Left kidney (tissue), 2 donors: Measurements from ENCODE around the gene CCDC18. TPM values are rescaled to one million over a fixed set of nuclear protein-coding genes. Genes with fewer than 3 reads are reported as not detected.
"Not testable (repeated sequence)": the region's sequence is repeated elsewhere in the genome, so short reads cannot be mapped to it uniquely, and the experiment has no call there.

ENCODE experiments used
- DNase-seq: peaks from one replicate; pipeline ENCODE4 v3.0.0-alpha.2; 2013
- polyA plus RNA-seq: library from polyadenylated mRNA; unstranded; fragments of 120-200 nt; gene quantifications from one replicate; pipeline ENCODE4 v1.2.1, GENCODE V29; 2013; ENCODE audit not compliant: insufficient read length

CCDC18 gene
- polyA plus RNA-seq, 1 donor = 18.8 TPM

- DNase-seq = not testable (repeated sequence)
Measured at GRCh38 chr1:93170141-93170678, 10.3 kb upstream of the CCDC18 start.

- DNase-seq = no peak
Measured at GRCh38 chr1:93171549-93172034, 8.9 kb upstream of the CCDC18 start.

- no peak for DNase-seq
Measured at GRCh38 chr1:93172778-93173177, 7.7 kb upstream of the CCDC18 start.

GRCh38 chr1:93174638-93175037, 5.9 kb upstream of the CCDC18 start:
- DNase-seq = not testable (repeated sequence)

- peak; percentile 32 for DNase-seq
Measured at GRCh38 chr1:93177991-93178390, 2.5 kb upstream of the CCDC18 start.

GRCh38 chr1:93178418-93178817, 2.1 kb upstream of the CCDC18 start:
- DNase-seq = peak; percentile 7

GRCh38 chr1:93179886-93180722, 420 bp upstream of the CCDC18 start, which contains the start of gene TMED5:
Gene TMED5 (minus strand): TSS chr1:93180413. CDS start chr1:93180242, 171 bp downstream.
- DNase-seq = peak; percentile 98

GRCh38 chr1:93186667-93187066, 6.1 kb downstream of the CCDC18 start:
- DNase-seq = no peak

GRCh38 chr1:93190432-93190831, 9.9 kb downstream of the CCDC18 start:
- DNase-seq = no peak

GRCh38 chr1:93194231-93194990, 13.9 kb downstream of the CCDC18 start:
- no peak for DNase-seq

GRCh38 chr1:93196591-93196990, 16.1 kb downstream of the CCDC18 start:
- no peak for DNase-seq

- DNase-seq = no peak
Measured at GRCh38 chr1:93199150-93199549, 18.6 kb downstream of the CCDC18 start.

- no peak for DNase-seq
Measured at GRCh38 chr1:93200086-93200620, 19.6 kb downstream of the CCDC18 start.

- no peak for DNase-seq
Measured at GRCh38 chr1:93200714-93201113, 20.2 kb downstream of the CCDC18 start.

- DNase-seq = no peak
Measured at GRCh38 chr1:93205892-93206566, 25.5 kb downstream of the CCDC18 start.

GRCh38 chr1:93206567-93206954, 26.0 kb downstream of the CCDC18 start:
- no peak for DNase-seq

GRCh38 chr1:93207211-93207610, 26.7 kb downstream of the CCDC18 start:
- DNase-seq = no peak

GRCh38 chr1:93215322-93215721, 34.8 kb downstream of the CCDC18 start:
- DNase-seq = no peak

GRCh38 chr1:93219443-93219842, 38.9 kb downstream of the CCDC18 start:
- no peak for DNase-seq

- not testable (repeated sequence) for DNase-seq
Measured at GRCh38 chr1:93220716-93221115, 40.2 kb downstream of the CCDC18 start.

- DNase-seq = no peak
Measured at GRCh38 chr1:93221913-93222312, 41.4 kb downstream of the CCDC18 start.
